ENCODE data around the gene RAB3C.

- TF ChIP-seq, protein P1, sequence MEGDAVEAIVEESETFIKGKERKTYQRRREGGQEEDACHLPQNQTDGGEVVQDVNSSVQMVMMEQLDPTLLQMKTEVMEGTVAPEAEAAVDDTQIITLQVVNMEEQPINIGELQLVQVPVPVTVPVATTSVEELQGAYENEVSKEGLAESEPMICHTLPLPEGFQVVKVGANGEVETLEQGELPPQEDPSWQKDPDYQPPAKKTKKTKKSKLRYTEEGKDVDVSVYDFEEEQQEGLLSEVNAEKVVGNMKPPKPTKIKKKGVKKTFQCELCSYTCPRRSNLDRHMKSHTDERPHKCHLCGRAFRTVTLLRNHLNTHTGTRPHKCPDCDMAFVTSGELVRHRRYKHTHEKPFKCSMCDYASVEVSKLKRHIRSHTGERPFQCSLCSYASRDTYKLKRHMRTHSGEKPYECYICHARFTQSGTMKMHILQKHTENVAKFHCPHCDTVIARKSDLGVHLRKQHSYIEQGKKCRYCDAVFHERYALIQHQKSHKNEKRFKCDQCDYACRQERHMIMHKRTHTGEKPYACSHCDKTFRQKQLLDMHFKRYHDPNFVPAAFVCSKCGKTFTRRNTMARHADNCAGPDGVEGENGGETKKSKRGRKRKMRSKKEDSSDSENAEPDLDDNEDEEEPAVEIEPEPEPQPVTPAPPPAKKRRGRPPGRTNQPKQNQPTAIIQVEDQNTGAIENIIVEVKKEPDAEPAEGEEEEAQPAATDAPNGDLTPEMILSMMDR (IDR thresholded peaks at IDR 0.05; ENCODE audit: low read length) = no peak
- TF ChIP-seq EZH2phosphoT487 (IDR thresholded peaks at IDR 0.05; ENCODE audit: low read length) = no peak
Observed at GRCh38 chr5:58893551-58893950, 310.7 kb downstream of the RAB3C start.
